Measurements from ENCODE around the gene BICRA. TPM values are rescaled to one million over a fixed set of nuclear protein-coding genes. Genes with fewer than 3 reads are reported as not detected.

The BICRA gene
- total and polyA plus RNA-seq, 9 of the 15 experiments (the other 6 are each of a cell fraction or from before 2014, with no cell fraction given): 0.01 to 8.8 (median 1.2) TPM

GRCh38 chr19:47610902-47611301 lies 2.0 kb downstream of the BICRA start (continued):
- TF ChIP-seq ZFP36 (IDR thresholded peaks at IDR 0.05; ENCODE audit: low read depth, low read length, partially characterized antibody) (peak; percentile 91), ZMIZ1 (IDR thresholded peaks at IDR 0.05; ENCODE audit: low read depth in 2 of 2, low read length in 2 of 2) (no peak), GTF2E2 (tag; IDR thresholded peaks at IDR 0.05) (no peak), MAX (CRISPR knock-in tag; IDR thresholded peaks at IDR 0.05) (no peak), ZC3H4 (CRISPR knock-in tag; IDR thresholded peaks at IDR 0.05; ENCODE audit: borderline replicate concordance) (no peak), FOXO4 (CRISPR knock-in tag; IDR thresholded peaks at IDR 0.05) (no peak), KDM1A (IDR thresholded peaks at IDR 0.05) (peak; percentile 58 to 77), TRIM24 (IDR thresholded peaks at IDR 0.05) (no peak), PHB (CRISPR knock-in tag; IDR thresholded peaks at IDR 0.05) (no peak), RBM25 (IDR thresholded peaks at IDR 0.05; ENCODE audit: low read depth, low read length, severe bottlenecking) (peak; percentile 96), RBM39 (optimal IDR thresholded peaks at IDR 0.05; ENCODE audit: low read depth, low read length) (no peak), ZNF592 (IDR thresholded peaks at IDR 0.05) (no peak), ZNF764 (CRISPR knock-in tag; IDR thresholded peaks at IDR 0.05; ENCODE audit: low read depth) (no peak), RCOR1 (IDR thresholded peaks at IDR 0.05; ENCODE audit: borderline replicate concordance in 1 of 2, low read depth in 2 of 2, low read length in 2 of 2) (peak in 1 of 2 experiments; percentile 50; a peak in 1 of 4 replicates), PTBP1 (IDR thresholded peaks at IDR 0.05; ENCODE audit: low read depth, low read length) (0 out of 2 replicates have a peak, but pooled peaks have one; percentile 65), BDP1 (IDR thresholded peaks at IDR 0.05; ENCODE audit: insufficient read depth, insufficient read length) (no peak), TFAP4 (CRISPR knock-in tag; IDR thresholded peaks at IDR 0.05; ENCODE audit: borderline replicate concordance) (no peak), BRD9 (IDR thresholded peaks at IDR 0.05; ENCODE audit: low read depth, partially characterized antibody) (peak; percentile 73), BRCA1 (IDR thresholded peaks at IDR 0.05) (no peak), BRCA1 (CRISPR knock-in tag; IDR thresholded peaks at IDR 0.05) (no peak)

Data from K562 (cell line).